ENCODE data around the gene DIP2C. TPM values are rescaled to one million over a fixed set of nuclear protein-coding genes. Genes with fewer than 3 reads are reported as not detected.
A peak's percentile ranks its signal among the peaks of the same experiment; 100 is the strongest.
"Not testable (repeated sequence)": the region's sequence is repeated elsewhere in the genome, so short reads cannot be mapped to it uniquely, and the experiment has no call there.

The DIP2C gene
- total RNA-seq, 4 donors from 2014 or later, result 13.4 to 32.0 (median 18.4) TPM

DNA sequence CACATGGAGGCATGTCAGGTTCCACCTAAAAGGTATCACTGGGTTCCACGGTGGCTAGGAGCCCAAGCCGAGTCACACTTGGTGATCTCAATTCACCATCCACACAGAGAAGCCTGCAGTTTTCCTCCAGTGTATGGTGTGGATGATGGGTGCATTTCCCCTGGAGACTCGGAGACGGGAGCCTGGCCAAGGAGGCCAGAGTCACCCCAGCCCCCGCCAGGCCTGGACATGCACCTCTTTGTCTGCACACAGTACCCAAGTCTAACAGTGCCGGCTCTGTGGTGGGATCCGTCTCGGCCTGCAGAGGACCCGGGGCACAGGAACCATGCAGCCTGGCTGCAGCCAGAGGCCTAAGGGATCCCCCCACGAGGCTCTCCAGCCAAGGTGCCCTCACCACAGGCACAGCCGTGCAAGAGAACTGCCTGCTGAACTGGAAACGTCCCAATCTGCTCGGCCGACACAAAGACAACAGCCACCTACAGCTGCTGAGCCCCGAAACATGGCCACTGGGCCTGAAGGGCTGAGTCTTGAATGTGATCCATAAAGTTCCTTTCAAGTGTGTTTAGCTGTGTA lies 75.2 kb downstream of the DIP2C start:
- TF ChIP-seq CTCF (IDR thresholded peaks at IDR 0.05), result no peak
- no peak for TF ChIP-seq EP300 (IDR thresholded peaks at IDR 0.05; ENCODE audit: low read depth)

DNA sequence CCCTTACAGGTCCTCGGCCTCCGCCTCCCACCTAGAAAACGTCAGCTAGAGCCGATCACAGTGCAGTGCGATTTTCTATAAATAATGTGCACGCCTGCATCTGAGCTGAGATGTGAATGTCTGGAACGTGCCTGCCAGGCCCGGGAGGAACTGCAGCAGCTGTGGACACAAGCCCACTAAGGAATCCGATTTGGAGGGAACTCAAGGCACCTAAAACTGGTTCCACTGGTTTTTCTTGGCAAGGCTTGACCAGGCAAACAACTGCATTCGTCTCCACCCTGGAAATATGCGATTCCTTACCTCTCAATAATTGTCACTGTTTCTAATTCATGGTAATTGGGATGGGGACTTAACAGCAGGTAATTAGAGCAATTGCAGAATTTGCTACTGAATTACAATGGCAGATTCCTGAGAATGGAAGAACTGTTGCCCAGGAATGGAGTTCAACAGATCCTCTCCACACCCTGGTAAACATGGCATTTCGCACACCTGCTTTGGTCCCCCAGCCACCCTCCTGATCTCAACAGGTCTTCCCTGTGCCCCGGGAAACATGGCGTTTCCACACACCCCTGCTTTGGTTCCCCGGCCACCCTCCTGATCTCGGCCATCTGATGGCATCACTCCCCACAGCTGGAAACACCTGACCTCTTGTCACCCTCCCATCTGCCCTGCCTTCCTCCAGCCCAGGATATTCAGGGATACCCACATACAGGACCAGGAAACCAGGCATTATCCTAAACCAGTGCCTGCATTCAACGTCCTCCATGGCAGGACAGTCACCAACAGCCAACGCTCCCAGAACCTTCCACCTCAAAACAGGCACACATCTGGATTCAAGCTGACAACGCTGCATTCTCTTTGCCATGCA lies 76.0 kb downstream of the DIP2C start:
- in situ Hi-C loops (cut with MboI; ENCODE audit: low pct_ligation_motif_present in 1 of 4, low pct_unique_long_range_greater_than_20kb in 1 of 4, low sequenced_read_pairs in 3 of 4), result no loop called here

More for the DNA sequence above, 75.2 kb downstream of the DIP2C start:
- Histone ChIP-seq H3K27me3 (no peaks in the 10 kb centered on the region), H3K9me3 (no peaks in the 10 kb centered on the region), H3K27ac (peak overlapping the region; percentile 19 to 76 (median 70)), H3K36me3 (no peaks in the 10 kb centered on the region), H3K4me1 (peaks cover 18 to 54% (median 35%) of the 10 kb centered on the region in 4 donors), H3K4me3 (no peak overlapping the region)
- in situ Hi-C loops (cut with MboI; ENCODE audit: low pct_ligation_motif_present in 1 of 4, low pct_unique_long_range_greater_than_20kb in 1 of 4, low sequenced_read_pairs in 3 of 4) (no loop called here), intact Hi-C loops (cut with DNase I; ENCODE audit: low total_unique reads) (no loop called here)
- no peak for DNase-seq
- WGBS, 2 donors (ENCODE audit: low coverage in 1 of 2), result 72% methylated on average over 14 of the region's 15 CpGs; no CpG with 5 or more reads in 1 of the 2 donors

GRCh38 chr10:612696-613095 lies 76.8 kb downstream of the DIP2C start:
- DNase-seq, result no peak
- in situ Hi-C loops (cut with MboI; ENCODE audit: low pct_ligation_motif_present in 1 of 4, low pct_unique_long_range_greater_than_20kb in 1 of 4, low sequenced_read_pairs in 3 of 4) (no loop called here), intact Hi-C loops (cut with DNase I; ENCODE audit: low total_unique reads) (no loop called here)
- Histone ChIP-seq H3K4me1 (peaks cover 11 to 45% (median 32%) of the 10 kb centered on the region in 4 donors), H3K27me3 (no peaks in the 10 kb centered on the region), H3K36me3 (no peaks in the 10 kb centered on the region), H3K4me3 (no peak overlapping the region), H3K27ac (peak overlapping the region; percentile 39 to 76 (median 70)), H3K9me3 (no peaks in the 10 kb centered on the region)
- TF ChIP-seq EP300 (IDR thresholded peaks at IDR 0.05; ENCODE audit: low read depth) (no peak), POLR2A (IDR thresholded peaks at IDR 0.05) (no peak), POLR2AphosphoS5 (IDR thresholded peaks at IDR 0.05) (no peak), CTCF (IDR thresholded peaks at IDR 0.05) (no peak)
- WGBS, 2 donors (ENCODE audit: low coverage in 1 of 2), result 54% methylated on average over 10 of the region's 10 CpGs; no CpG with 5 or more reads in 1 of the 2 donors

More for the DNA sequence above, 76.0 kb downstream of the DIP2C start:
- peak overlapping the region; percentile 39 to 76 (median 70) for H3K27ac ChIP-seq
- no peak overlapping the region for H3K4me3 ChIP-seq
- H3K27me3 ChIP-seq, result no peaks in the 10 kb centered on the region
- H3K36me3 ChIP-seq, result no peaks in the 10 kb centered on the region
- peaks cover 18 to 53% (median 35%) of the 10 kb centered on the region in 4 donors for H3K4me1 ChIP-seq
- 35 to 56% methylated on average over 9 to 19 of the region's 19 CpGs for WGBS, 2 donors (ENCODE audit: low coverage in 1 of 2)
- intact Hi-C loops (cut with DNase I; ENCODE audit: low total_unique reads), result no loop called here
- no peaks in the 10 kb centered on the region for H3K9me3 ChIP-seq
- DNase-seq, result peak; percentile 72
- TF ChIP-seq POLR2AphosphoS5 (IDR thresholded peaks at IDR 0.05) (peak in 2 of 3 donors; percentile 21 to 42), CTCF (IDR thresholded peaks at IDR 0.05) (no peak)

DNA sequence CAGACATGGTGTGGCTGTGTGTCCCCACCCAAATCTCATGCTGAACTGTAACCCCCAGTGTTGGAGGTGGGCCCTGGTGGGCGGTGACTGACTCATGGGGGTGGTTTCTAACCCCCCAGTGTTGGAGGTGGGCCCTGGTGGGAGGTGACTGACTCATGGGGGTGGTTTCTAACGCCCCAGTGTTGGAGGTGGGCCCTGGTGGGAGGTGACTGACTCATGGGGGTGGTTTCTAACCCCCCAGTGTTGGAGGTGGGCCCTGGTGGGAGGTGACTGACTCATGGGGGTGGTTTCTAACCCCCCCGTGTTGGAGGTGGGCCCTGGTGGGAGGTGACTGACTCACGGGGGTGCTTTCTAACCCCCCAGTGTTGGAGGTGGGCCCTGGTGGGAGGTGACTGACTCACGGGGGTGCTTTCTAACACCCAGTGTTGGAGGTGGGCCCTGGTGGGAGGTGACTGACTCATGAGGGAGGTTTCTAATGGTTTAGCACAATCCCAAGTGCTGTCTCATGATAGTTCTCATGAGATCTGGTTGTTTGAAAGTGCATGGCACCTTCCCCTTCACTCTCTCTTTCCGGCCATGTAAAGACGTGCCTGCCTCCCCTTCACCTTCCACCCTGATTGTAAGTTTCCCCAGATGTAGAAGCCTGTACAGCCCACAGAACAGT lies 78.7 kb downstream of the DIP2C start:
- H3K27me3 ChIP-seq; H3K36me3 ChIP-seq; DNase-seq; H3K4me3 ChIP-seq; H3K9me3 ChIP-seq; intact Hi-C loops (cut with DNase I; ENCODE audit: low total_unique reads); in situ Hi-C loops (cut with MboI; ENCODE audit: low pct_ligation_motif_present in 1 of 4, low pct_unique_long_range_greater_than_20kb in 1 of 4, low sequenced_read_pairs in 3 of 4): not testable (repeated sequence)
- peak overlapping the region; percentile 37 to 76 (median 48) for H3K27ac ChIP-seq
- peaks cover 14 to 47% (median 33%) of the 10 kb centered on the region in 4 donors for H3K4me1 ChIP-seq
- WGBS, 2 donors (ENCODE audit: low coverage in 1 of 2), result 69 to 83% methylated on average over 3 to 6 of the region's 7 CpGs

All from transverse colon (tissue), 4 donors.